Left forelimb (tissue), 1 donor: ENCODE results near the gene EVX2.
A peak's percentile ranks its signal among the peaks of the same experiment; 100 is the strongest.

ENCODE experiments used
- DNase-seq: peaks from one replicate; pipeline ENCODE4 v3.0.0-alpha.2; 2018; ENCODE audit warnings: low spot score

EVX2 gene

DNA sequence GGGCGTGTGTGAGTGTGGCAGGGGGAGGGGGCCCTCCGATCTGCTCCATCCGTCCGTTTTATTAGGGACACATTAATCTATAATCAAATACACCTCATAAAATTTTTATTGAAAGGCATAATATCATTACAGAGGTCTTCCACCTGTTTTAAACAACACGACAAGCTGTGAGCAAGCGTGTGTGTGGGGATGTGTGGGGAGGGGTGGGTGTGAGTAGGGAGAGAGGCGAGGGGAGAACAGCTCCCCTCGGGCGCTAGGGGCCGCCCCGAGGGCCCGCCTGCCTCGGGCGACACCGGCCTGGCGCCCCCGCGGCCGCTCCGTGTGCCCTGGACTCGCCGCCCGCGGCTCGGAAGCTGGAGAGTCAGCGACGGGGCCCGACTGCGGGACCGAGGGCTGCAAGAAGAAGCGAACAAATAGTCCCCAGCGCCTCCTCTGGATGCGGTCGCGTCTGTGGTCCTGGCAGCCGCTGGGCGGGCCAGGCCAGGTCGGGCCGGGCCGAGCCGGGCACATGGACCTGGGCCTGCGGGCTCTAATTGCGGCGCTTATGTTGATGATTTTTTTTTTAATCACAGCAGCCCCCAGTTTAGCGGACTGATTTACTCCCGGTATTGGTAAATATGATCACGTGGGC lies 38.4 kb upstream of the EVX2 start:
- DNase-seq, result peak; percentile 84

DNA sequence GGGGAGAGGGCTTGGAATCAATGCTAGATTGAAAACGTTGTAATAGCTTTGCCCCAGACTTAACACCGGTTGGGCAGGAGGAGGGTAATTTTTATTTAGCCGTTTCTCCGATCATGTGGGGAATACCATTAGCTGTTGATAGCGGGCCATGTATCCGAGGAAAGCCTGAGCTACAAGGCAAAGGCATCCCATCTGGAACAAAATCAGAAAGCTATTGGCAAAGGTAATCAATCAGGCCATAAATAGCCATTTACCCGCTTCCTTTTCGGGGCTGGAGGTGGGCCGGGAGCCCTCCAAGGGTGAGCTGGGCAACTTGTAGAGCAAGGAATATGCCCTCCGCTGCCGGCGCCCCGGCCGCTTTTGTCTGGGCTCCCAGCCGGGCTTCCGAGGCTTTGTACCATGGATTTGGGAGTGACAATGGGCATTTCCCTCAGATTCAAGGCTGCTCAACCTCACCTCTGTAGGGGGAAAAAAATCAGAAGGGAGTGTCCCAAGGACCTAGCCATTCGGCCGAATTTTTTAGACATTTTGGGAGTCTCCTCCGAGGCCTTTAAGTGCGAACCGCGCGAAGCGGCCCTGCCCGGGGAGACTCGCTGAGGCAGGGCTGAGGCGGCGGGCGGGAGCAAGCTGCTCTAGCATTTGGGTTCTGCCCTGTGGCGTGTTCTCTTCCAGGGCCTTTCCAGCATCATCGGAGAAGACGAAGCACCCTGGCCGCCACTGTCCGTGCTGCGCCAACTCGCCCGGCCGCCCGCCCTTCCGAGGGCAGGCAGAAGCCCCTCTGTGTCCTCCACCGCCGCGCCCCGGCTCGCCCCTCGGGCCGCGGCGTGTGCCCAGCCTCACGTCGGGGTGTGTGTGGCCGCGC lies 37.7 kb upstream of the EVX2 start:
- no peak for DNase-seq

DNA sequence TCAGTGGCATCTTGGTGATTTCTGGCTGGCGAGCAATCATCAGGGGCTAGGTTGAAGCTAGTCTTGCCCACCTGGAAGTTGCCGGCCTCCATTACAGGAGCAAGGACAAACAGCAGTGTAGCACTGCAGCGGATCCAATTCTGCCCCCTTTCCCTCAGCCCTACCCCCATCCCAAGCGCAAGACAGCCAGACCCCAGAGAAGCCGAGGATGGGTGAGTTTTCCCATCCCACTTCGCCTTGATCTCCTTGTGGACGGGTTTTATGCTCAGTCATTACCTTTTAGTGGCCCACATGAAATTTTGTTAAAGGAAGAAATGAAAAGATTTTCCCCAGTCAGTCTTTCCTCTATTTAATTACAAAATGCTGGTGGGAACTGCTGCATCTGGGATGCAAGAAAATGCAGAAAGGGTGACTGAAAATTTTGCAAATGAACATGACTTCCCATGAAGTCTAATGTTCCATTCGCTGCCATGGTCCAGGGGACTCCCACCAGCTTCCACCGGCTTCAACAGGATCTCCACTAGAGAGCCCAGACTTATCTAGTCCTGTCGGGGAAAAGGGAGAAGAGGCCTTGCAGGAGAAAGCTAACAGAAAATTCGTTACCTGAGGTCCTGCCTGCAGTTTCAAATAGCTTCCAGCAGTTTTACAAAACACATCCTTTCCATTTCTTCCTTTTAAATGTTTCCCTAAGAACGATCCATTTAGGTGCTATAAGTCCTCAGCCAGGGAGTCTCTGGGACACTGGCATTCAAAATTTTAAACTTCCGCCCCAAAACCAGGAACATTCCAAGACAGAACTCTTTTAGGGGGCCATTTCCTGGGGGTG lies 36.8 kb upstream of the EVX2 start:
- DNase-seq, result peak; percentile 52

DNA sequence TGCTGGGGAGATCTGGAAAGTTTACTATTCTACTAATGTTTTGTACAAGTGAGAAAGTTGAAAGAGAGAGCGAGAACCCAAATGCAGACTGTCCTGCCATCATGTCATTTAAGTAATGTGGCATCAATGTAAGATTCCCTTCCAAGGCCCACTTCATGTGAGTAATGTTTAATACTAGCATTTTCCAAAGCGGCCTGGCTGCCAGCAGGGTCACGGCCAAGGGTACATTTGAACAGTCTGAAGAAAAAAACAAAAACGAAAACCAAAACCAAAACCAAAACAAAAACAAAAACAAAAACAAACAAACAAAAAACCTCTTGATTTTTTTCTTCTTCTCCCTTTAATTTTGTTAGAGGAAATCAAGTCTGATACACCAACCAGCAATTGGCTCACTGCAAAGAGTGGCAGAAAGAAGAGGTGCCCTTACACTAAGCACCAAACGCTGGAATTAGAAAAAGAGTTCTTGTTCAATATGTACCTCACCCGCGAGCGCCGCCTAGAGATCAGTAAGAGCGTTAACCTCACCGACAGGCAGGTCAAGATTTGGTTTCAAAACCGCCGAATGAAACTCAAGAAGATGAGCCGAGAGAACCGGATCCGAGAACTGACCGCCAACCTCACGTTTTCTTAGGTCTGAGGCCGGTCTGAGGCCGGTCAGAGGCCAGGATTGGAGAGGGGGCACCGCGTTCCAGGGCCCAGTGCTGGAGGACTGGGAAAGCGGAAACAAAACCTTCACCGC lies 35.0 kb upstream of the EVX2 start:
- no peak for DNase-seq

DNA sequence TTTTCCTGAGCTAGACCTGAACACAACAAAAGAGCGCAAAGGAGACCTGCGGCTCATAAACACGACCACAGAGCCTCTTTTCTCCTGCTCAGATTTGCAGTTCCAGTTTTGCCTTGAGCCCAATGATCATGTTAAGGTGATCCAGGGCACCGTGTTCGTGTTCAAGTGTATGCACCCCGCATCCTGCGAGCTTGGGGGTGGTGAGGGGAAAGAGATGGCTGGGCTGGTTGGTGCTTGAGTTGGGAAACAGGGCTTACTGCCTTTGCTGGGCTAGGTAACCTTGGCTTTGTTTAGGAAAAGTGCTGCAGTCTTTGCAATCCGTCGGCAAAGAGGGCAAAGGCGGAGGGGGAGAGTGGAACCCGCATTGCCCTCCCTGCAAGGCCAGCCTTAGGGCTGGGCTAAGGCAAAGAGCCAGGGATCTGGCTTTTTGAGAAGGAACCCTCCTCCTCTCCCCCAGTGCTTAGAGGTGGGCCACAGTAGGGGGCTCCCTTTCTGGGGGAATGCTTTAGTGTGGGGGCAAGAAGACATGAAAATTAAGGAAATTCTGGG lies 34.1 kb upstream of the EVX2 start:
- DNase-seq, result no peak

DNA sequence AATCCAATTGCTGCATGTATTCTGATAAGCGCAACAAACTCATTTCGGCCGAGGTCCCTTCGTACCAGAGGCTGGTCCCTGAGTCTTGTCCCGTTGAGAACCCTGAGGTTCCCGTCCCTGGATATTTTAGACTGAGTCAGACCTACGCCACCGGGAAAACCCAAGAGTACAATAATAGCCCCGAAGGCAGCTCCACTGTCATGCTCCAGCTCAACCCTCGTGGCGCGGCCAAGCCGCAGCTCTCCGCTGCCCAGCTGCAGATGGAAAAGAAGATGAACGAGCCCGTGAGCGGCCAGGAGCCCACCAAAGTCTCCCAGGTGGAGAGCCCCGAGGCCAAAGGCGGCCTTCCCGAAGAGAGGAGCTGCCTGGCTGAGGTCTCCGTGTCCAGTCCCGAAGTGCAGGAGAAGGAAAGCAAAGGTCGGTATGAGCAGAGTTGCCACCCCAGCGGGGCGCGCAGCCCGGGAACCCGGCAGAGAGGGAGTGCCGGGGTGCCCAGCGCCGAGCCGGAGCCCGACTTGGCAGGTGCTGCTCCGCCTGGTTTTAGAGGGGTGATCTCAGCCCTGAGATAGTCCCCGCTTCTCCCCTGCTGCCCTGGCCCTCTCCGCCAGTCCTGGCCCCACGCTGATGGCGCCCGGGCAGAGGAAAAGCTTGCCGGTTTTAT lies 33.5 kb upstream of the EVX2 start:
- no peak for DNase-seq

DNA sequence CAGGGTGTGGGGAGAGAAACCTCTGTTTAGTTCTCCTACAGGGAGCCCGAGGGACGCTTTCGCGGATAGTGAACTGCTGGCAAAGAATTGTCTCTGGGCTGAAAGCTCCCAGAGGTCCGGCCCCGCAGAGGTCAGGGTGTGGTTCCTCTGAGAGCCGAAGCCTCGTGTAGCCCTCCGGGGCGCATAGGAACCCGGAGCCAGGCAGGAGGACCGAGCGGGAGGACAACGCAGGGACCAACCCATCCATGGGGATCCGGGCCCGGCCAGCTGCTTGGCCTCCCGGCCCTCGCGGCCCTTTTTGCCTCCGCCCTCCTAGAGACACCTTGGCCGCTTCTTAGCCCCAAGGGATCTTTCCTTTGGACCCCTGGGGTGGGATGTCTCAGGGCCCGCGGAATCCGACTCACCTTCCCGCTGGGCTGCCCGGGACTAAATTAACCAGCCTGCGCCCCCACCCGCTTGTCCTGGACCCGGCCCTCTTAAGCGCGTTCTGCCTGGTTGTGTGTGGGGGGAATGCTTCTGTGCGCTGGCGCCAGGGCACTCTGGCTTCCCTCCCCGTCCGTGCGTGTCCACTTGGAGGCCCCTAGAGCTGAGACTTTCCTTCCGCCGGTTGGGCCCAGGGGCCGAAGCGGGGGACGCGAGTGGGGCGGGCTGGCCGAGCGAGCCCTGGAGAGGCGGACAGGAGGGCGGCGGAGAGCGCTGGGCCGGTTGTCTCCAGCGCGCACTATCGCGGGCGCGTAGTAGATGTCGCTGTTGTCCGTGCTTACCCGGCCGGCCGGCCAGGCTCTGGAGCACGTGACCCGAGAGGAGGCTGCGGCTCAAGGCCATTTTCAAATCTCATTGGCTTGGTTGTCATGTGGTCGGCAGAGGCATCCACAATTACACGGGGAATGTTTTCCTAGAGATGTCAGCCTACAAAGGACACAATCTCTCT lies 32.4 kb upstream of the EVX2 start, which contains the start of gene HOXD10:
HOXD10 (plus strand) TSS at position 896 of the 931 bp plus-strand sequence. CDS start 56 bp downstream, outside the sequence.
- peak; percentile 92 for DNase-seq

DNA sequence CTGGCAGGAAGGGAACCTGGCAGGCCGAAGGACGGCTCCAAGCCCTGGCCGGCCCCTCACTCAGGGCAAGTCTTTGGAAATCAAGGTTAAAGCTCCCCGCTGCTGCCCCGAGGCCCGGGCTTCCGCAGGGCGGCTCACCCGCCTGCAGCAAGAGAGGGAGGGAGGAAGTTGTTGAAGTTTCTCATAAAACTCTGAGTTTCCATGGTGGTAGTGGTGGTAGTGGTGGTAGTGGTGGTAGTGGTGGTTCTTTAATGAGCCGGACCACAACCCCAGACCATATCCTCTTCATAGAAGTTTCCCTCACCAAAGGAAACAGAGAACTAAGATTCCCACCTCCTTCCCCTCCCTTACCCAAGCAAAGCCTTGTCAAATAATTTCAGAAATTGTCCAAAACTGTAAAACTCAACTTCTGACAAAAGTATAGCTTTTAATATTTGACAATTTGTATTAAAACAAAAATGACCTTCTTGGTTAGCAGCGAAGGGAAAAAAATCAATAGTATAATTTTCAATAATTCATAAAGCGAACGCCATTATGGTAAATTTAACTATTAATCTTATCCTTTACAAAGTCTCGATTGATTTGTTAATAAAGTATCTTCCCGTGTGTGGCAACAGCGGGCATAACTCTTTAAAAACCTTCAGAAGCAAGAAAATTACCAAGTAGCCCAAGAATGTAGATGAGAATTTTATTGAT lies 31.3 kb upstream of the EVX2 start:
- no peak for DNase-seq

DNA sequence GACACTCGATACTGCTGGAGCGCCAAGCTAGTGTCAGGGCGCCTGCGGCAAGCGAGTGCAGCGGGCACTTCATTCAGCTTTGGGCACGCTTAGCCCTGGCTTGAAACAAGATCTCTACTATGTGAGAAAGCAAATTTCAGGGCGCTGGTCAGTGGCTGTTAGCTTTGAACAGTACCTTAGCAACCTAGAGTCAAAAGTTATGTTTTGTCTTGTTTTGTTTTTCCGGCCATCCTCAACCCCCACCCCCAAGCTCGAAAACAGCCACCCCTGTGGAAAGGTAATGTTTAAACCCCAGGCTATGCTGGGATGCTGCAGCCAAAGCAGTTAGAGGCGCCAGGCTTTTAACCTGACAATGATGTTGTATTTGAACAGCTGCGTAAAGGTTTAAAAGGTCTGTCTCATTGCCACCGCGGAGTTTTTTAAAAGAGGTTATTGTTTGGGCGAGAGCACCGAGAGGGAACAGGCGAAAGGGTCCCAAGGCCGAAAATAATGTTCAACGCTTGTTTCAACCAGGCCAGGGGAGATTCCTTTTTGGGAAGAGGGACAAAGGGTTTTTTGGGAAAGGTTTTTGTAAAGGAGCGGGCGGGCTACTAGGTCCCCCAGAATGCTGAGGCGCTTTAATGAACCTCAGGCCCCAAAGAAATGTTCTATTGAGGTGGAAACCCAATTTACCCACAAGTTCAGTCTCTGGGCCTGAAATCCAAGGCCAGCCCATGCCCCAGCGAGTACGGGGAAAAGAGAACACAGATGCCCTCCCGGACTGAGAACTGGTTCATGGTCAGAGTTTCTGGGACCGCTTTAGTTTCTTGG lies 30.6 kb upstream of the EVX2 start:
- DNase-seq, result peak; percentile 68

DNA sequence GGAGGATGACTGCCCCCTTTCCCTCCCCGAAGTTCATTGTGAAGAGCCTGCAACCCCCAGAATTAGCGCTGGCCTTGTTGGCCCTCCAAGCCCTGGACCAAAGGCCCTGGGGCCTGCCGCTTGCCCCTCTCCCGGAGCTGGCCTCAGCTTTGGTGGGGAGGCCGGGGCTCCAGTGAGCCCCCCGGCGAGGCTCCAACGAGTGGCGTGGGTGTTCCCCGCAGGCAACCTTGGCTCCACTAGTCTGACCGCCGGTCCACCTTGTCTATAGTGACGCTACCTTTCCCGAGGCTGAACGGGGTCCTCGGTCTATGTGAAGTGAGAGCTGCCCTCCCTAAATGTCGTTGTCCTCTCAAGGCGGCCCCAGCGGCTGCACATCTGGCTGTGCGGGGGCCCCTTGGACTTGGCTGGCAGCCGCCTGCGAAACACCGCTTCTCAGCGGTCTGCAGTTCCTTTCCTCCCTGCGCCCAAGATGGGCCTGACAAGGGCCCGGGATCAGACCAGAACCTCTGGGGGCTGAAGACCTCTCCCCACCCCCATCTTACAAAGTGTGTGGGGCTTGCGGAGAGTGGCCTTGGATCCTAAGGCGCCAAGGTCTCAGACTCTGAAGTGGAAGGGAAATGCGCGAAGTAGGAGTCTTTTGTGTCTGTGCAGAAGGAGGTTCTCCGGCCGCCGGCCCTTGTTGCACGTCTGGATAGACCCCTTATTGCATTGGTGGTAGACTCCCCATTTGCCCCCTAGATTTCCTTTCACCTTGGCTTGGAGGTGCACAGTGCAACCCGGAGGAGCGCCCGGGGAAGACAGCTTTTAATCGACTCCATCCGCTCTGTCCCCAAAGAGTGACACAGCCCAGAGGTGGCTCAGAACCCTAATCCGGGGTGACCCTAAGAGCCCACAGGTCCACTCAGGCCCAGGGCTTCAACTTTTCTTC lies 28.9 kb upstream of the EVX2 start:
- no peak for DNase-seq

DNA sequence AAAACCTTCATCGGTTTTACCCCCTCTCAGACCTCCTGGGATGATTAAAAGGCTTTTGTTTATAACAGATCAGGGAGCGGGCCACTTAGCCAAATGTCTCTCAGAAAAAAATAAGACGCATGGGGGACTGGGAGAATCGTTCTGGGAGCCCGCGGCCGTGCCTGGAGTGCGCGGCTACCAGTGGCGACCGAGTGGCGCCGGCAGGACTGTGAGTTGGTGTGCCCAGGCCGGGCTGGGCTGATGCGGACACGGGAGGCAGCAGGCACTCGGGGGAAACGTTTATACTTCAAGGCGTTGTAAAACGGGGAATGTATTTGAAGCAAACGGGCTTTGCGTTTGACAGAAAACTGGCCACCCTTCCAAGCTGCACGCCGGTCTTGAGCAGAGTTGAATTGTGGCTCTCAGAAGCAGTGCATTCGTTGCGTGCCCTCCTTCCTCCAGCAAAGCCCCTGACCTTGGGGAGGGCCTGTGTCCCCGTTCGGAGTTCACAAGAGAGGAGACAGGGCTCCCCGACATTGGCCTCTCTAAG lies 28.1 kb upstream of the EVX2 start:
- DNase-seq, result no peak

DNA sequence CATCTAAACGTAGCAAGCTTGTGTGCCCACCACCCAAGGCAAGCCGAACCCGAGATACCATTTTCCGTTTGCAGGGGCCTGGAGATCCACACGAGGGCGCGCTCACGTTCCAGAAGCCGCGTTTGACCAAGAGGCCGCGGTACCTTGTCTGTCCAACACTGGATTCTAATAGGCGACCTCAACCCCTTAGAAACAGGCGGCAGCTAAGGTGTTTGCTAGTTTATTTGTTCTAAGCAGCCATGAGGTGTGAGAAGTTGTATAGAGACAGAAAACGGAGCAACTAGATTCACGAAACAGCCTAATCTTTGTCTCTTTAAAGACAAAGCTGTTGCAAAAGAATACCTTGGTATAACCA lies 27.5 kb upstream of the EVX2 start:
- DNase-seq, result no peak

DNA sequence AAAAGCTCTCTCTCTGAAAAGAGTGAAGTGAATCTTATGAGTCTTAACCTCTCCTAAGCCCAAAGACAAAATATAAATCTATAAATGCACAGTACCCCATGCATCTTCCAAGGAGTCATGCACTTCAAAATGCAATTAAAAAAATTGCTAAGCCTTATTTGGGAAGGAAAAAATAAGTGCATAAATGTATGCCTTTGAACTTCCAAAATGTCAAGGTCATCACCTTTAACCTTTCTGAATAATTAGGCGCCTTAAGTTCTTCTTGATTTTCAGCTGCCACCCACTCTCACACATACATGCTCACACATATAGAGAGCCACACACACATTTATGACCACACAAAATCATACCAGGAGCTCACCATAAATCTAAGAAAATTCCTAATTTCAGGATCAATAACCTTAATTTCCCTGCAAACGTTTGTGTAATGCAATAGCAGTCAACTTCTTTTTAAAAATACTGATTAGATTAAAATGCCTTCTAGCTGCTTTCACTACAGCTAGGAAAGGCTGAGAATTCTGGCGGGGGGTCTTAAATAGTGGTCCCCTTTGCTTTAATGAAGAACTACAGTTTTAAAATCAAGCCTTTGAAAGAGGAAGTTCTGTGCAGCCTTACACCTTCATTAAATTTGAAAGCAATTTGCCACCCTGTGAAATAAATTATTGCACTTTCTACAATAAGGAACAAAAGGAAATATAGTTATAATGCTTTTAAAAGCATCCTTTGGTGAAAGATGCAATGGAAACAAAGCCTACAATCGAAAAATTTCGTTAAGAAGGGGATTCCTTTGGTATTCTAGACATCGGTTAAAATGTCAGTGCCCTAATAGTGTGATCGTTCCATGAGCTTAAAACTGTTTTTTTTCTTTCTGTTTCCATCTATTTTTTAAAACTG lies 26.9 kb upstream of the EVX2 start:
- no peak for DNase-seq

DNA sequence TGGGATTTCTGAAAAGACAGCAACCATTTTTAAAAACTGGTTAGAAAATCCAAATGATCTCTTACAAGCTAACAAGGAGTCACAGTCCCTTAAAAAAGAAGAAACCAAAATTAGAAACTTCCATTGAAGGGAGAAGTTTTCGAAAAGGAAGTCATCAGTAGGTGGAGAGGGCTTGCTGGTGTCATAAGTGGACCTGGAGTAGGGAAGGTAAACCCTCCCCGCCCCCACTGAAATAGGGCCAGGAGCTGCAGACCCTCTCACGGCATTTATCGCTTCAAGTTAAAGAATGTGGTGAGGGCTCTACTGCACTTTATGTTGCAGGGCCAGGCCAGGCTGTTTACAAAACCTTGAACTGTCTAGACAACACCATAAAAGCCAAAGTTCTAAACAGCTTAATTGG lies 26.2 kb upstream of the EVX2 start:
- DNase-seq, result no peak

DNA sequence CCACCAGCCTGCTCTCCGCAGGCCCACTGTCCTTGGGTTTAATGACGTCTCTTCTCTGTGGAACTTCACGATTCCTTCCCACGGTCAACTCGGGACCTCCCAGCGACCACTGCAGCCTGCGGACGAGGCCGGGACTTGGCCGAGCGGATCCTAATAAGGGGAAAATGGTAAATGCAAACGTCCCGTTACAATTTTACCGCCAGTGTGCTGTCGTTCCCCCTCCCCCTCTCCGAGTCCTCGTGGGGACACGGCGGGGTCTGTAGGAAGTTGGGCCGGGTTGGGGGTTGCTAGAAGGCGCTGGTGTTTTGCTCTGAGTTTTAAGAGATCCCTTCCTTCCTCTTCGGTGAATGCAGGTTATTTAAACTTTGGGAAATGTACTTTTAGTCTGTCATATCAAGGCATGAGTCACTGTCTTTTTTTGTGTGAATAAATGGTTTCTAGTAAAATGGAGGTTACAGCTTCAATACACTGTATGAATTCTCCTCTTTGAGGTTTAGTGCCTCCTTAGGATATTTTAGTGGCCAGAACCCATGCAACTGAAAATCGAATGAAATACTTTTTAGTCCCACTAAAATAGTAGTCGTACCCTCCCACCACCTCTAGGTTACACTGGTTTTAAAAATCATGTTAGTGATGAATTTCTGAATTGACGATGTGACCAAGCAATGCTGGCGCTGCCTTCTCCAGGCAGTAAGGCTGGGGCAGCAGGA lies 25.6 kb upstream of the EVX2 start:
- no peak for DNase-seq
